ENCODE measurements around the gene CMC2.

- no peak for TF ChIP-seq EZH2phosphoT487 (IDR thresholded peaks at IDR 0.05; ENCODE audit: borderline replicate concordance, low read length)
- TF ChIP-seq, protein P1, sequence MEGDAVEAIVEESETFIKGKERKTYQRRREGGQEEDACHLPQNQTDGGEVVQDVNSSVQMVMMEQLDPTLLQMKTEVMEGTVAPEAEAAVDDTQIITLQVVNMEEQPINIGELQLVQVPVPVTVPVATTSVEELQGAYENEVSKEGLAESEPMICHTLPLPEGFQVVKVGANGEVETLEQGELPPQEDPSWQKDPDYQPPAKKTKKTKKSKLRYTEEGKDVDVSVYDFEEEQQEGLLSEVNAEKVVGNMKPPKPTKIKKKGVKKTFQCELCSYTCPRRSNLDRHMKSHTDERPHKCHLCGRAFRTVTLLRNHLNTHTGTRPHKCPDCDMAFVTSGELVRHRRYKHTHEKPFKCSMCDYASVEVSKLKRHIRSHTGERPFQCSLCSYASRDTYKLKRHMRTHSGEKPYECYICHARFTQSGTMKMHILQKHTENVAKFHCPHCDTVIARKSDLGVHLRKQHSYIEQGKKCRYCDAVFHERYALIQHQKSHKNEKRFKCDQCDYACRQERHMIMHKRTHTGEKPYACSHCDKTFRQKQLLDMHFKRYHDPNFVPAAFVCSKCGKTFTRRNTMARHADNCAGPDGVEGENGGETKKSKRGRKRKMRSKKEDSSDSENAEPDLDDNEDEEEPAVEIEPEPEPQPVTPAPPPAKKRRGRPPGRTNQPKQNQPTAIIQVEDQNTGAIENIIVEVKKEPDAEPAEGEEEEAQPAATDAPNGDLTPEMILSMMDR (IDR thresholded peaks at IDR 0.05; ENCODE audit: low read depth, low read length, poor library complexity, severe bottlenecking) = no peak
Observed at GRCh38 chr16:81006813-81007695, at the start of gene CMC2, which contains the start of gene CENPN.
